Thoracic aorta (tissue), 2 donors: ENCODE measurements around the gene ZBTB25. TPM values are rescaled to one million over a fixed set of nuclear protein-coding genes. Genes with fewer than 3 reads are reported as not detected.

Source experiments
- ATAC-seq: fragments of 150-250 bp; one replicate; pipeline ENCODE4 v1.8.0; 2017; ENCODE audit warnings: low read depth; ENCODE audit not compliant: insufficient number of reproducible peaks, low FRiP score
- DNase-seq: peaks from one replicate; pipeline ENCODE4 v3.0.0-alpha.2; 2020; ENCODE audit warnings: low spot score
- H3K27ac ChIP-seq, 2 donors: fragments of 200-600 bp; sonication (generic); 1 replicate in 1 of 2; 2 replicates in 1 of 2; pipeline ENCODE4 v1.5.1; 2016; ENCODE audit warnings: mild to moderate bottlenecking in 2 of 2, moderate library complexity in 2 of 2
- H3K27me3 ChIP-seq: fragments of 200-600 bp; sonication (generic); replicated peaks from 2 replicates; pipeline ENCODE4 v1.6.0; 2016; ENCODE audit warnings: mild to moderate bottlenecking; ENCODE audit not compliant: insufficient read depth
- H3K36me3 ChIP-seq: fragments of 200-600 bp; sonication (generic); one replicate; pipeline ENCODE4 v1.5.1; 2016
- H3K4me1 ChIP-seq, 2 donors: fragments of 200-600 bp; sonication (generic); 1 replicate in 1 of 2; 2 replicates in 1 of 2; pipeline versions ENCODE4 v1.5.1 to v1.6.0; 2016; ENCODE audit warnings: low read depth in 2 of 2, mild to moderate bottlenecking in 1 of 2; ENCODE audit not compliant: control insufficient read depth in 1 of 2
- H3K4me3 ChIP-seq: fragments of 200-600 bp; sonication (generic); 2 replicates; pipeline ENCODE4 v1.5.1; 2016; ENCODE audit warnings: mild to moderate bottlenecking
- H3K9me3 ChIP-seq: fragments of 200-600 bp; sonication (generic); 2 replicates; pipeline ENCODE4 v1.5.1; 2016
- total RNA-seq, 2 donors: library from RNA; depleted of rRNA; stranded (reverse); fragments of >200 nt; gene quantifications; one replicate each; pipeline versions ENCODE4 v1.1.0 to v1.2.3, GENCODE V29; 2016
- TF ChIP-seq, protein P1 (sequence below): fragments of 200-600 bp; sonication (generic); IDR thresholded peaks from one replicate; pipeline ENCODE4 v1.5.1; 2019; ENCODE audit warnings: antibody characterized with exemption

Gene ZBTB25
- total RNA-seq, 2 donors from 2014 or later: 13.5 to 16.9 TPM

- H3K9me3 ChIP-seq: no peaks in the 10 kb centered on the region
- no peaks in the 10 kb centered on the region for H3K36me3 ChIP-seq
- no peak overlapping the region for H3K4me3 ChIP-seq
- TF ChIP-seq, protein P1, sequence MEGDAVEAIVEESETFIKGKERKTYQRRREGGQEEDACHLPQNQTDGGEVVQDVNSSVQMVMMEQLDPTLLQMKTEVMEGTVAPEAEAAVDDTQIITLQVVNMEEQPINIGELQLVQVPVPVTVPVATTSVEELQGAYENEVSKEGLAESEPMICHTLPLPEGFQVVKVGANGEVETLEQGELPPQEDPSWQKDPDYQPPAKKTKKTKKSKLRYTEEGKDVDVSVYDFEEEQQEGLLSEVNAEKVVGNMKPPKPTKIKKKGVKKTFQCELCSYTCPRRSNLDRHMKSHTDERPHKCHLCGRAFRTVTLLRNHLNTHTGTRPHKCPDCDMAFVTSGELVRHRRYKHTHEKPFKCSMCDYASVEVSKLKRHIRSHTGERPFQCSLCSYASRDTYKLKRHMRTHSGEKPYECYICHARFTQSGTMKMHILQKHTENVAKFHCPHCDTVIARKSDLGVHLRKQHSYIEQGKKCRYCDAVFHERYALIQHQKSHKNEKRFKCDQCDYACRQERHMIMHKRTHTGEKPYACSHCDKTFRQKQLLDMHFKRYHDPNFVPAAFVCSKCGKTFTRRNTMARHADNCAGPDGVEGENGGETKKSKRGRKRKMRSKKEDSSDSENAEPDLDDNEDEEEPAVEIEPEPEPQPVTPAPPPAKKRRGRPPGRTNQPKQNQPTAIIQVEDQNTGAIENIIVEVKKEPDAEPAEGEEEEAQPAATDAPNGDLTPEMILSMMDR: no peak
- DNase-seq (no peak), ATAC-seq (no peak)
- no peaks in the 10 kb centered on the region for H3K27me3 ChIP-seq
- peak overlapping the region; percentile 39 to 56 for H3K27ac ChIP-seq
- H3K4me1 ChIP-seq: peaks cover 25 to 58% of the 10 kb centered on the region in 2 donors
These were observed 61.2 kb downstream of the ZBTB25 start for GRCh38 chr14:64442300-64442988.

GRCh38 chr14:64440494-64440893, 63.1 kb downstream of the ZBTB25 start:
- Histone ChIP-seq H3K4me3 (no peak overlapping the region), H3K36me3 (no peaks in the 10 kb centered on the region), H3K9me3 (no peaks in the 10 kb centered on the region), H3K4me1 (peaks cover 21 to 40% of the 10 kb centered on the region in 2 donors), H3K27ac (no peak overlapping the region), H3K27me3 (no peaks in the 10 kb centered on the region)
- TF ChIP-seq, protein P1: no peak
- no peak for ATAC-seq
- no peak for DNase-seq

- Histone ChIP-seq H3K36me3 (no peaks in the 10 kb centered on the region), H3K4me3 (no peak overlapping the region), H3K4me1 (peaks cover 14 to 27% of the 10 kb centered on the region in 2 donors), H3K27ac (peak overlapping the region; percentile 77 to 88), H3K27me3 (no peaks in the 10 kb centered on the region), H3K9me3 (no peaks in the 10 kb centered on the region)
- no peak for ATAC-seq
- TF ChIP-seq, protein P1: no peak
- no peak for DNase-seq
These were observed 64.5 kb downstream of the ZBTB25 start for GRCh38 chr14:64439141-64439540.

- H3K4me3 ChIP-seq: no peak overlapping the region
- H3K4me1 ChIP-seq: peaks cover 14 to 27% of the 10 kb centered on the region in 2 donors
- no peaks in the 10 kb centered on the region for H3K36me3 ChIP-seq
- TF ChIP-seq, protein P1: no peak
- H3K9me3 ChIP-seq: no peaks in the 10 kb centered on the region
- ATAC-seq (peak; percentile 84), DNase-seq (no peak)
- no peaks in the 10 kb centered on the region for H3K27me3 ChIP-seq
- H3K27ac ChIP-seq: peak overlapping the region; percentile 77 to 88
These were observed 65.3 kb downstream of the ZBTB25 start for GRCh38 chr14:64438181-64438841.

DNA sequence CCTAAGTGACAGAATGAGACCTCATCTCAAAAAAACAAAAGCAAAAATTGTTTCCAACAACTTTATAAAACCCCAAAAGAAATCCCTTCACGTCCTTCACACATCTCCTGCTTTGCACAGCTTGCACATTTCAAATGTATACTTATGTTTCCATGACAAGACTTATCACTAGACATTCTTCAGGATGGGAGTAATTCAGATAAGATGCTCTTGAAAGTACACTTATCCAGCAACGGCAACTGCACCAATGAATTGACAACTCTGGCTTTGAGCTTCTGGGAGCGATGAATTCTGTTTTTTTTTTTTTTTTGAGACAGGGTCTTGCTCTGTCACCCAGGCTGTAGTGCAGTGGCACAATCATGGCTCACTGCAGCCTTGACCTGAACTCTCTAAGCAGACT, 69.1 kb downstream of the ZBTB25 start:
- H3K27ac ChIP-seq: no peak overlapping the region
- H3K9me3 ChIP-seq: no peaks in the 10 kb centered on the region
- H3K4me3 ChIP-seq: no peak overlapping the region
- TF ChIP-seq, protein P1: no peak
- H3K36me3 ChIP-seq: peaks cover 15% of the 10 kb centered on the region
- peaks cover 14 to 21% of the 10 kb centered on the region in 2 donors for H3K4me1 ChIP-seq
- no peaks in the 10 kb centered on the region for H3K27me3 ChIP-seq
- DNase-seq (no peak), ATAC-seq (no peak)
